Measurements from ENCODE around the gene SOBP. TPM values are rescaled to one million over a fixed set of nuclear protein-coding genes. Genes with fewer than 3 reads are reported as not detected.

Gene SOBP
- total RNA-seq, 4 donors from 2014 or later = 0.15 to 3.8 (median 1.6) TPM

DNA sequence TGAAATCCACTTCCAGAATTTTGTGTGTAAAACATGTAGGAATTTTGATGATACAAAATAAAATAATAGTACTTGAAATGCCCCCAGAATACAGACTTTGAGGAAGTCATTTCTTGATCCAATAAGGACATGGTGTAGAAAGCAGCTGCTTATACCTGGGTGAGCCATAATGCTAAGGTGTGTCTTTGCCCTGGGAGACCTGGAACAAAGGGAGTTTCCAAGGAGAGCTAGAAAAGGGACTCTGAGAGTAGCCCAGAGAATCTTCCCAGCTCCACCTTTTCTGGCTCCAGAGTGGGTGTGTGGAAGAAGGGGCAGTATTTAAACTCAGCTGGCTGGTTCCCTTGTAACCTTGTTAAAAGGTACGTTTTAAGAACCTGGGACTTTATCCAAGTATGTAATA is 77.7 kb downstream of the SOBP start:
- Histone ChIP-seq H3K36me3 (no peaks in the 10 kb centered on the region), H3K27me3 (no peaks in the 10 kb centered on the region), H3K27ac (no peak overlapping the region), H3K4me1 (no peaks in the 10 kb centered on the region), H3K9me3 (no peaks in the 10 kb centered on the region), H3K4me3 (no peak overlapping the region)
- no peak for DNase-seq
- intact Hi-C loops (cut with DNase I) = no loop called here
- 24 to 43% methylated on average over 1 of the region's 1 CpG for WGBS, 2 donors
- TF ChIP-seq, protein P1, sequence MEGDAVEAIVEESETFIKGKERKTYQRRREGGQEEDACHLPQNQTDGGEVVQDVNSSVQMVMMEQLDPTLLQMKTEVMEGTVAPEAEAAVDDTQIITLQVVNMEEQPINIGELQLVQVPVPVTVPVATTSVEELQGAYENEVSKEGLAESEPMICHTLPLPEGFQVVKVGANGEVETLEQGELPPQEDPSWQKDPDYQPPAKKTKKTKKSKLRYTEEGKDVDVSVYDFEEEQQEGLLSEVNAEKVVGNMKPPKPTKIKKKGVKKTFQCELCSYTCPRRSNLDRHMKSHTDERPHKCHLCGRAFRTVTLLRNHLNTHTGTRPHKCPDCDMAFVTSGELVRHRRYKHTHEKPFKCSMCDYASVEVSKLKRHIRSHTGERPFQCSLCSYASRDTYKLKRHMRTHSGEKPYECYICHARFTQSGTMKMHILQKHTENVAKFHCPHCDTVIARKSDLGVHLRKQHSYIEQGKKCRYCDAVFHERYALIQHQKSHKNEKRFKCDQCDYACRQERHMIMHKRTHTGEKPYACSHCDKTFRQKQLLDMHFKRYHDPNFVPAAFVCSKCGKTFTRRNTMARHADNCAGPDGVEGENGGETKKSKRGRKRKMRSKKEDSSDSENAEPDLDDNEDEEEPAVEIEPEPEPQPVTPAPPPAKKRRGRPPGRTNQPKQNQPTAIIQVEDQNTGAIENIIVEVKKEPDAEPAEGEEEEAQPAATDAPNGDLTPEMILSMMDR (IDR thresholded peaks at IDR 0.05) = no peak
- TF ChIP-seq POLR2A (IDR thresholded peaks at IDR 0.05) = no peak

DNA sequence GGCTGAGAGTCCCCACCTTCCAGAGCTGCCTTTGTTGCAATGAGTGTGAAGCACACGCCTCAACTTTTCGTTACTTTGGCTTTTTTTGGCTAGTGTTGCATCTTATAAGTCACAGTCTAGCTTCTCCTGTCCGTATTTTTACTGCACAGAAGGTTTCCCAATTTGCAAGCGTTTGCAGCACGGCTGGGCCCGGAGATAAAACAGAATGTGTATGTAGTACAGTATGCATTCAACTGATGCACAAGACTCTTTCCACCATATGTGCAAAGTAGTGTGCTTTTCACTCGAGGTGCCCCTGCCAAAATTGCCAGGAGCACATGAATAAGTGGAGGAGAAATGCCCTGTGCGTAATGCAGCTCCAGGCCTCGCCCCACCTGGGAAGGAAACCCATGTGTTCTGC is 79.6 kb downstream of the SOBP start:
- Histone ChIP-seq H3K36me3 (no peaks in the 10 kb centered on the region), H3K27me3 (no peaks in the 10 kb centered on the region), H3K9me3 (no peaks in the 10 kb centered on the region), H3K27ac (no peak overlapping the region), H3K4me1 (no peaks in the 10 kb centered on the region), H3K4me3 (no peak overlapping the region)
- no peak for DNase-seq
- intact Hi-C loops (cut with DNase I) = no loop called here
- no peak for TF ChIP-seq POLR2A (IDR thresholded peaks at IDR 0.05)
- TF ChIP-seq, protein P1 (IDR thresholded peaks at IDR 0.05) = no peak
- WGBS, 2 donors = 89 to 93% methylated on average over 8 to 9 of the region's 9 CpGs

DNA sequence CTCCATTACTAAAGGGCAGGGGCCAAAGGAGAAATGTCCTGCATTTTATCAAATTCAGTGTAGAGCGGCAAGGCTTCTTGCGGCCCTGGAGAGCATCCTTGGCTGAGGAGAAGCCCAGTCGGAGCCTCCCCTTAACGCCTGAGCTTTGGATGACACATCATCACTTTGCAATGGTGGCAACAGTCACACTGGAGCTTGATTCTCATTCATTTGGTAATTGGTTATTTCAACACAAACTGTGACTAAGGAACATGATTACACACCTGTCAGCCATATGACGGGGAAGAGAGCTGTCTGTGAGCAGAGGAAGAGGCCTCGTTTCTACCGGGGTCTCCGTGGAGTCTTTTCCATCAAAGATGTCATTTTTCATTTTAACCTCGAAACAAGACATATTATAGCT is 81.4 kb downstream of the SOBP start:
- 88 to 90% methylated on average over 9 of the region's 9 CpGs for WGBS, 2 donors
- H3K27me3 ChIP-seq = no peaks in the 10 kb centered on the region
- DNase-seq = no peak
- H3K9me3 ChIP-seq = no peaks in the 10 kb centered on the region
- no peaks in the 10 kb centered on the region for H3K4me1 ChIP-seq
- TF ChIP-seq POLR2A (IDR thresholded peaks at IDR 0.05) = no peak
- TF ChIP-seq, protein P1 (IDR thresholded peaks at IDR 0.05) = no peak
- no peaks in the 10 kb centered on the region for H3K36me3 ChIP-seq
- intact Hi-C loops (cut with DNase I) = no loop called here
- no peak overlapping the region for H3K27ac ChIP-seq
- no peak overlapping the region for H3K4me3 ChIP-seq

DNA sequence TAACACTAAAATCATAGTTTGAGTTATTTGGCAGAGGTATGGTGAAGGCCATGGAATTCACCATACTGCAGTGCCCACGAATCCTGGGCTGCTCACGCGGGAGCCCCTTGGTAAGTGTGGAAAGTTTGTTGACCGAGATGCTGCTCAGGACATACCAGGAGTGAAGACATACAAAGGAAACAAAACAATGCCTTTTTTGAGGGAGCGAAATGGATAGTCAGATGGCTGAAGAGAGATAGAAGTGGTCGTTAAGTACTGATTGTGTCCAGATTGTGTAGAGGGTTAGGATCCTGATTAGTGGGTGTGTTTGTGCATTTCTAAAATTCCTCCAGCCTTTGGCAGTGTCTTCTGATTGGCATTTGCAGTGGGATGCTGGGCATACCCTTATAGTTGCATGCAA is 83.0 kb downstream of the SOBP start:
- intact Hi-C loops (cut with DNase I) = no loop called here
- 80 to 86% methylated on average over 6 of the region's 6 CpGs for WGBS, 2 donors
- TF ChIP-seq, protein P1 (IDR thresholded peaks at IDR 0.05) = no peak
- TF ChIP-seq POLR2A (IDR thresholded peaks at IDR 0.05) = no peak

DNA sequence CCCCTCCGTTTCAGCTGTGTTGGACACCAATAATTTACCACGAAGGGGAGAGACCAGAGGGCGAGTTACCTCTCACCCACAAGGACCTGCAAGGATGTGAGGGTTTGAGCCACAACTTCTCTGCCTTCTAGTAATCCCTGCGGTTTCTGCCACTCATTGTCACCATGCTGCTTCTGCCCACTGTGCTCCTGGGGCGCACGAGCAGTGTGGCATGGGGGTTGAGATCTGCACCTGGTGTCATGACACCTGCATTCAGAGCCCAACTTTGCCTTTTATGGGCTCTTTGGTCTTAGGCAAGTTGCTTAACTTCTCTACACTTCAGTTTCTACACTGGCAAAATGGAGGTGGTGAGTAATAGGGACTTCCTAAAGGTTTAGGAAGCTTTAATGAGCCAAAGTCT is 84.9 kb downstream of the SOBP start:
- H3K27me3 ChIP-seq = no peaks in the 10 kb centered on the region
- WGBS, 2 donors = 93 to 100% methylated on average over 3 to 6 of the region's 6 CpGs
- TF ChIP-seq, protein P1 (IDR thresholded peaks at IDR 0.05) = no peak
- no peak for TF ChIP-seq POLR2A (IDR thresholded peaks at IDR 0.05)
- H3K4me1 ChIP-seq = no peaks in the 10 kb centered on the region
- H3K36me3 ChIP-seq = no peaks in the 10 kb centered on the region
- no peak overlapping the region for H3K27ac ChIP-seq
- H3K9me3 ChIP-seq = no peaks in the 10 kb centered on the region
- intact Hi-C loops (cut with DNase I) = no loop called here
- H3K4me3 ChIP-seq = no peak overlapping the region
- no peak for DNase-seq

More for the DNA sequence above, 83.0 kb downstream of the SOBP start:
- Histone ChIP-seq H3K9me3 (no peaks in the 10 kb centered on the region), H3K36me3 (no peaks in the 10 kb centered on the region), H3K27ac (no peak overlapping the region), H3K27me3 (no peaks in the 10 kb centered on the region), H3K4me3 (no peak overlapping the region), H3K4me1 (no peaks in the 10 kb centered on the region)
- no peak for DNase-seq

All from esophagus squamous epithelium (tissue), 5 donors.